H9 (cell line): ENCODE data around the gene ERMN. TPM values are rescaled to one million over a fixed set of nuclear protein-coding genes. Genes with fewer than 3 reads are reported as not detected.

Experiments
- DNase-seq: peaks from one replicate; pipeline ENCODE4 v3.0.0-alpha.2; 2017
- H2AFZ ChIP-seq: one replicate; pipeline ENCODE4 v1.6.1; 2013; ENCODE audit warnings: mild to moderate bottlenecking, low read length, control low read depth, moderate library complexity
- H2AK5ac ChIP-seq: 2 replicates; pipeline ENCODE4 v1.6.1; 2013; ENCODE audit warnings: low read length, control low read depth, mixed read lengths; ENCODE audit not compliant: insufficient read length
- H2BK120ac ChIP-seq: one replicate; pipeline ENCODE4 v1.6.1; 2013; ENCODE audit warnings: low read depth, mild to moderate bottlenecking, low read length, control low read depth, inconsistent platforms; ENCODE audit not compliant: poor library complexity, severe bottlenecking
- H2BK12ac ChIP-seq: 2 replicates; pipeline ENCODE4 v1.6.1; 2013; ENCODE audit warnings: low read length, control low read depth, mixed read lengths, low read depth; ENCODE audit not compliant: insufficient read length
- H2BK15ac ChIP-seq: 2 replicates; pipeline ENCODE4 v1.6.1; 2013; ENCODE audit warnings: low read depth, low read length, control low read depth
- H2BK20ac ChIP-seq: one replicate; pipeline ENCODE4 v1.6.1; 2013; ENCODE audit warnings: low read depth, mild to moderate bottlenecking, low read length, control low read depth, inconsistent platforms; ENCODE audit not compliant: poor library complexity, severe bottlenecking
- H2BK5ac ChIP-seq: 2 replicates; pipeline ENCODE4 v1.6.1; 2013; ENCODE audit warnings: low read length, control low read depth, mixed read lengths; ENCODE audit not compliant: insufficient read length
- H3K14ac ChIP-seq: 2 replicates; pipeline ENCODE4 v1.6.1; 2013; ENCODE audit warnings: low read length, control low read depth; ENCODE audit not compliant: insufficient read depth
- H3K18ac ChIP-seq: 2 replicates; pipeline ENCODE4 v1.6.1; 2013; ENCODE audit warnings: low read depth, mild to moderate bottlenecking, mixed read lengths, low read length, control low read depth; ENCODE audit not compliant: insufficient read length
- H3K23ac ChIP-seq: 2 replicates; pipeline ENCODE4 v1.6.1; 2013; ENCODE audit warnings: low read length, control low read depth, mixed read lengths, low read depth; ENCODE audit not compliant: insufficient read length
- H3K23me2 ChIP-seq: 2 replicates; pipeline ENCODE4 v1.6.1; 2013; ENCODE audit warnings: low read depth, mild to moderate bottlenecking, mixed read lengths, low read length, control low read depth; ENCODE audit not compliant: insufficient read length, poor library complexity, severe bottlenecking
- H3K27ac ChIP-seq: 2 replicates; pipeline ENCODE4 v1.5.1; 2013; ENCODE audit warnings: low read length, control low read depth, mixed read lengths, low read depth; ENCODE audit not compliant: insufficient read length
- H3K27me3 ChIP-seq: 2 replicates; pipeline ENCODE4 v1.6.1; 2013; ENCODE audit warnings: low read length, control low read depth, inconsistent platforms; ENCODE audit not compliant: insufficient read depth
- H3K4ac ChIP-seq: 2 replicates; pipeline ENCODE4 v1.6.1; 2013; ENCODE audit warnings: low read depth, mild to moderate bottlenecking, control low read depth, inconsistent platforms, low read length, moderate library complexity
- H3K4me1 ChIP-seq: 2 replicates; pipeline ENCODE4 v1.6.1; 2013; ENCODE audit warnings: low read length, control low read depth, inconsistent platforms; ENCODE audit not compliant: insufficient read depth
- H3K4me2 ChIP-seq: 2 replicates; pipeline ENCODE4 v1.6.1; 2013; ENCODE audit warnings: low read length, control low read depth, mixed read lengths; ENCODE audit not compliant: insufficient read length, insufficient read depth
- H3K56ac ChIP-seq: 2 replicates; pipeline ENCODE4 v1.6.1; 2013; ENCODE audit warnings: low read depth, mild to moderate bottlenecking, mixed read lengths, low read length, control low read depth; ENCODE audit not compliant: insufficient read length
- H3K79me1 ChIP-seq: 2 replicates; pipeline ENCODE4 v1.6.1; 2013; ENCODE audit warnings: low read depth, mild to moderate bottlenecking, moderate library complexity, low read length, control low read depth, inconsistent platforms; ENCODE audit not compliant: insufficient read depth, poor library complexity, severe bottlenecking
- H3K79me2 ChIP-seq: 2 replicates; pipeline ENCODE4 v1.6.1; 2013; ENCODE audit warnings: low read length, control low read depth, inconsistent platforms; ENCODE audit not compliant: insufficient read depth
- H3K9ac ChIP-seq: 2 replicates; pipeline ENCODE4 v1.6.1; 2013; ENCODE audit warnings: low read length, control low read depth, mixed read lengths; ENCODE audit not compliant: insufficient read length; ENCODE audit errors: extremely low read depth
- H3K9me3 ChIP-seq: one replicate; pipeline ENCODE4 v1.6.1; 2013; ENCODE audit warnings: low read depth, low read length, inconsistent platforms; ENCODE audit not compliant: control insufficient read depth
- H3T11ph ChIP-seq: one replicate; pipeline ENCODE4 v1.6.1; 2013; ENCODE audit warnings: mild to moderate bottlenecking, low read length, control low read depth, inconsistent platforms
- H4K20me1 ChIP-seq: one replicate; pipeline ENCODE4 v1.6.1; 2013; ENCODE audit not compliant: control insufficient read depth, insufficient read length, insufficient read depth
- H4K5ac ChIP-seq: 2 replicates; pipeline ENCODE4 v1.6.1; 2013; ENCODE audit warnings: low read depth, mild to moderate bottlenecking, mixed read lengths, low read length, control low read depth; ENCODE audit not compliant: insufficient read length
- H4K8ac ChIP-seq: replicated peaks from 2 replicates; pipeline ENCODE4 v1.6.1; 2013; ENCODE audit warnings: low read length, control low read depth, mixed read lengths, low read depth; ENCODE audit not compliant: insufficient read length
- H4K91ac ChIP-seq: 2 replicates; pipeline ENCODE4 v1.6.1; 2013; ENCODE audit warnings: low read depth, mild to moderate bottlenecking, moderate library complexity, mixed read lengths, low read length, control low read depth; ENCODE audit not compliant: insufficient read length
- H3K27ac Mint-ChIP-seq, 3 experiments: 2 replicates in 2 of 3; 3 replicates in 1 of 3; pipeline ENCODE4 v1.8.0; 2020 to 2021; ENCODE audit warnings: mixed read lengths in 3 of 3, mild to moderate bottlenecking in 1 of 3, moderate library complexity in 1 of 3
- H3K27me3 Mint-ChIP-seq: 2 replicates; pipeline ENCODE4 v1.8.0; 2021; ENCODE audit warnings: low read depth, mild to moderate bottlenecking, moderate library complexity, mixed read lengths
- H3K36me3 Mint-ChIP-seq, 3 experiments: 2 replicates in 2 of 3; 3 replicates in 1 of 3; pipeline ENCODE4 v1.8.0; 2020 to 2021; ENCODE audit warnings: low read depth in 3 of 3, mixed read lengths in 3 of 3; ENCODE audit not compliant: insufficient read depth in 1 of 3
- H3K4me1 Mint-ChIP-seq, 2 experiments: 2 replicates each; pipeline ENCODE4 v1.8.0; 2020; ENCODE audit warnings: mixed read lengths in 2 of 2
- H3K4me3 Mint-ChIP-seq, 2 experiments: 2 replicates in 1 of 2; 3 replicates in 1 of 2; pipeline ENCODE4 v1.8.0; 2020 to 2021; ENCODE audit warnings: mild to moderate bottlenecking in 2 of 2, mixed read lengths in 2 of 2, moderate library complexity in 1 of 2
- H3K9me3 Mint-ChIP-seq, 2 experiments: 2 replicates in 1 of 2; 3 replicates in 1 of 2; pipeline ENCODE4 v1.8.0; 2020; ENCODE audit warnings: mild to moderate bottlenecking in 2 of 2, mixed read lengths in 2 of 2, moderate library complexity in 1 of 2
- WGBS: extraction: QIAGEN DNeasy Blood & Tissue Kit; methylation state at CpG from one replicate; pipeline ENCODE4 v1.1.7; 2013; ENCODE audit warnings: missing lambda C conversion rate, low lambda C conversion rate, mixed read lengths; ENCODE audit not compliant: insufficient read length; ENCODE audit errors: extremely low coverage; 5-methylcytosine and 5-hydroxymethylcytosine counted together
- total RNA-seq: library from RNA; stranded (reverse); gene quantifications from 2 replicates; pipeline ENCODE4 v1.2.1, GENCODE V29; 2021
- TF ChIP-seq, protein P1 (sequence below): fragments of 200-600 bp; sonication (generic); conservative IDR thresholded peaks from 3 replicates; pipeline ENCODE4 v1.8.0; 2021; ENCODE audit warnings: antibody characterized with exemption, mild to moderate bottlenecking

ERMN gene
- total RNA-seq, 1 experiment from 2014 or later = 0.48 TPM

- H3K4me1 ChIP-seq = peaks cover 3% of the 10 kb centered on the region; the same call in 1 of the 2 replicates
- no peaks in the 10 kb centered on the region for H3K79me1 ChIP-seq
- no peak overlapping the region for H3K4me2 ChIP-seq
- TF ChIP-seq, protein P1, sequence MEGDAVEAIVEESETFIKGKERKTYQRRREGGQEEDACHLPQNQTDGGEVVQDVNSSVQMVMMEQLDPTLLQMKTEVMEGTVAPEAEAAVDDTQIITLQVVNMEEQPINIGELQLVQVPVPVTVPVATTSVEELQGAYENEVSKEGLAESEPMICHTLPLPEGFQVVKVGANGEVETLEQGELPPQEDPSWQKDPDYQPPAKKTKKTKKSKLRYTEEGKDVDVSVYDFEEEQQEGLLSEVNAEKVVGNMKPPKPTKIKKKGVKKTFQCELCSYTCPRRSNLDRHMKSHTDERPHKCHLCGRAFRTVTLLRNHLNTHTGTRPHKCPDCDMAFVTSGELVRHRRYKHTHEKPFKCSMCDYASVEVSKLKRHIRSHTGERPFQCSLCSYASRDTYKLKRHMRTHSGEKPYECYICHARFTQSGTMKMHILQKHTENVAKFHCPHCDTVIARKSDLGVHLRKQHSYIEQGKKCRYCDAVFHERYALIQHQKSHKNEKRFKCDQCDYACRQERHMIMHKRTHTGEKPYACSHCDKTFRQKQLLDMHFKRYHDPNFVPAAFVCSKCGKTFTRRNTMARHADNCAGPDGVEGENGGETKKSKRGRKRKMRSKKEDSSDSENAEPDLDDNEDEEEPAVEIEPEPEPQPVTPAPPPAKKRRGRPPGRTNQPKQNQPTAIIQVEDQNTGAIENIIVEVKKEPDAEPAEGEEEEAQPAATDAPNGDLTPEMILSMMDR = no peak
- no peaks in the 10 kb centered on the region for H3K23me2 ChIP-seq
- DNase-seq = no peak
- no peak overlapping the region for H2BK15ac ChIP-seq
- H3K4ac ChIP-seq = no peak overlapping the region
- no peak overlapping the region for H2BK12ac ChIP-seq
- H3K27ac ChIP-seq = no peak overlapping the region
- H4K5ac ChIP-seq = no peak overlapping the region
- no peaks in the 10 kb centered on the region for H3K9me3 ChIP-seq
- no peak overlapping the region for H2BK20ac ChIP-seq
- H3K27me3 ChIP-seq = no peaks in the 10 kb centered on the region
- no peak overlapping the region for H2AFZ ChIP-seq
- no peak overlapping the region for H3K4me3 Mint-ChIP-seq
- no peak overlapping the region for H3K23ac ChIP-seq
- H4K8ac ChIP-seq = no peak overlapping the region
- peaks cover 31 to 34% of the 10 kb centered on the region in 2 experiments for H3K4me1 Mint-ChIP-seq
- no peak overlapping the region for H3K18ac ChIP-seq
- no peak overlapping the region for H3K27ac Mint-ChIP-seq
- H3K36me3 Mint-ChIP-seq = no peaks in the 10 kb centered on the region
- H3K9ac ChIP-seq = no peak overlapping the region
- H4K91ac ChIP-seq = no peak overlapping the region
- no peak overlapping the region for H2BK120ac ChIP-seq
- no peak overlapping the region for H3K14ac ChIP-seq
- WGBS = no CpG with 5 or more reads among the region's 9 CpGs
- no peak overlapping the region for H3T11ph ChIP-seq
- no peaks in the 10 kb centered on the region for H4K20me1 ChIP-seq
- H2AK5ac ChIP-seq = no peak overlapping the region
- no peaks in the 10 kb centered on the region for H3K79me2 ChIP-seq
- H3K56ac ChIP-seq = no peak overlapping the region
- no peaks in the 10 kb centered on the region for H3K9me3 Mint-ChIP-seq
- no peaks in the 10 kb centered on the region for H3K27me3 Mint-ChIP-seq
- H2BK5ac ChIP-seq = no peak overlapping the region
Observed at GRCh38 chr2:157329524-157329923, 3.9 kb upstream of the ERMN start.
